Body of pancreas (tissue), 4 donors: ENCODE data around the gene MKKS.

Experiments used
- CTCF ChIP-seq, 7 experiments: fragments of 450-650 bp in 4 of 7; fragments of 200-600 bp in 3 of 7; sonication (generic) in 3 of 7; IDR thresholded peaks; one replicate each; pipeline ENCODE4 v1.5.1; 2016 to 2019; ENCODE audit warnings: antibody characterized with exemption in 7 of 7
- POLR2A ChIP-seq, 3 donors: fragments of 450-650 bp; IDR thresholded peaks; one replicate each; pipeline ENCODE4 v1.6.1; 2016; ENCODE audit warnings: antibody characterized with exemption in 3 of 3, mild to moderate bottlenecking in 2 of 3

- no peak for TF ChIP-seq CTCF (IDR thresholded peaks at IDR 0.05)
- TF ChIP-seq POLR2A (IDR thresholded peaks at IDR 0.05), result no peak
Measured at GRCh38 chr20:10369723-10370090, 64.3 kb downstream of the MKKS start.
